ENCODE results near the gene FAM151B.

DNA sequence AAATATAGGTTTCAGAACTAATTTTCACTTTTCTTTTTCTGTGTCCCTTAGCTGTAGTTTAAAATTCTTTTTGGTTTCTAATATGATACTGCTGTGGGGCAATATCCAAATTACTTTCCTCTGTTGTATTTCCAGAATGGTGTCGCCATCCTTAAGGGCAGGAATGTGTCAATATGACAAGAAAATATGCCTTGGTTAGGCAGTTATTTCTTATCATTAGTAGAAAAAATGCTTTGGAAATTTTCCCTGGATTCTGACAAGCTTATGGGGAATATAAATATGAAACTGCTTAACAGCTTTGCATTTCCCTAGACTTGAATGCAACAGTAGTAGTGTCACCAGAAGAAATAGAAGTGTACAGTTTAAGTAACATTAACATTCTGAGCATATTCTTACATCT is 52.8 kb downstream of the FAM151B start:
- TF ChIP-seq, protein P1, sequence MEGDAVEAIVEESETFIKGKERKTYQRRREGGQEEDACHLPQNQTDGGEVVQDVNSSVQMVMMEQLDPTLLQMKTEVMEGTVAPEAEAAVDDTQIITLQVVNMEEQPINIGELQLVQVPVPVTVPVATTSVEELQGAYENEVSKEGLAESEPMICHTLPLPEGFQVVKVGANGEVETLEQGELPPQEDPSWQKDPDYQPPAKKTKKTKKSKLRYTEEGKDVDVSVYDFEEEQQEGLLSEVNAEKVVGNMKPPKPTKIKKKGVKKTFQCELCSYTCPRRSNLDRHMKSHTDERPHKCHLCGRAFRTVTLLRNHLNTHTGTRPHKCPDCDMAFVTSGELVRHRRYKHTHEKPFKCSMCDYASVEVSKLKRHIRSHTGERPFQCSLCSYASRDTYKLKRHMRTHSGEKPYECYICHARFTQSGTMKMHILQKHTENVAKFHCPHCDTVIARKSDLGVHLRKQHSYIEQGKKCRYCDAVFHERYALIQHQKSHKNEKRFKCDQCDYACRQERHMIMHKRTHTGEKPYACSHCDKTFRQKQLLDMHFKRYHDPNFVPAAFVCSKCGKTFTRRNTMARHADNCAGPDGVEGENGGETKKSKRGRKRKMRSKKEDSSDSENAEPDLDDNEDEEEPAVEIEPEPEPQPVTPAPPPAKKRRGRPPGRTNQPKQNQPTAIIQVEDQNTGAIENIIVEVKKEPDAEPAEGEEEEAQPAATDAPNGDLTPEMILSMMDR (IDR thresholded peaks at IDR 0.05): no peak
- TF ChIP-seq POLR2A (IDR thresholded peaks at IDR 0.05): no peak
